GM23248 (cell line): ENCODE measurements around the gene IL10. TPM values are rescaled to one million over a fixed set of nuclear protein-coding genes. Genes with fewer than 3 reads are reported as not detected.

Experiments
- DNase-seq: peaks from one replicate; pipeline ENCODE4 v3.0.0-alpha.2; 2015
- H2AFZ ChIP-seq: fragments of 200-600 bp; sonication (generic); 2 replicates; pipeline ENCODE4 v1.6.1; 2016; ENCODE audit warnings: antibody characterized with exemption
- H3F3A ChIP-seq: fragments of 200-600 bp; sonication (generic); 2 replicates; pipeline ENCODE4 v1.6.1; 2016; ENCODE audit warnings: mild to moderate bottlenecking, antibody characterized with exemption, mixed run types; ENCODE audit not compliant: insufficient read depth
- H3K27ac ChIP-seq: fragments of 200-600 bp; sonication (generic); 2 replicates; pipeline ENCODE4 v1.5.1; 2016; ENCODE audit warnings: mild to moderate bottlenecking
- H3K27me3 ChIP-seq: fragments of 200-600 bp; sonication (generic); replicated peaks from 2 replicates; pipeline ENCODE4 v1.6.1; 2016; ENCODE audit warnings: mild to moderate bottlenecking; ENCODE audit not compliant: insufficient read depth
- H3K36me3 ChIP-seq: fragments of 200-600 bp; sonication (generic); 2 replicates; pipeline ENCODE4 v1.6.1; 2016; ENCODE audit warnings: low read depth, mild to moderate bottlenecking
- H3K4me1 ChIP-seq: fragments of 200-600 bp; sonication (generic); 2 replicates; pipeline ENCODE4 v1.6.1; 2016; ENCODE audit warnings: mild to moderate bottlenecking; ENCODE audit not compliant: insufficient read depth
- H3K4me2 ChIP-seq: fragments of 200-600 bp; sonication (generic); one replicate; pipeline ENCODE4 v1.6.1; 2016; ENCODE audit warnings: mild to moderate bottlenecking; ENCODE audit not compliant: unreplicated experiment
- H3K4me3 ChIP-seq: fragments of 200-600 bp; sonication (generic); 2 replicates; pipeline ENCODE4 v1.5.1; 2016; ENCODE audit warnings: mild to moderate bottlenecking
- H3K79me2 ChIP-seq: fragments of 200-600 bp; sonication (generic); 2 replicates; pipeline ENCODE4 v1.6.1; 2016; ENCODE audit warnings: mild to moderate bottlenecking; ENCODE audit not compliant: insufficient read depth
- H3K9ac ChIP-seq: fragments of 200-600 bp; sonication (generic); 2 replicates; pipeline ENCODE4 v1.6.1; 2016; ENCODE audit warnings: mild to moderate bottlenecking
- H3K9me2 ChIP-seq: fragments of 200-600 bp; sonication (generic); 2 replicates; pipeline ENCODE4 v1.6.1; 2016; ENCODE audit warnings: mixed run types, mild to moderate bottlenecking, moderate library complexity; ENCODE audit not compliant: insufficient read depth
- H3K9me3 ChIP-seq: fragments of 200-600 bp; sonication (generic); one replicate; pipeline ENCODE4 v1.6.1; 2017; ENCODE audit warnings: low read depth
- H4K20me1 ChIP-seq: fragments of 200-600 bp; sonication (generic); 2 replicates; pipeline ENCODE4 v1.6.0; 2016; ENCODE audit not compliant: insufficient read depth
- EZH2 ChIP-seq: fragments of 200-600 bp; sonication (generic); IDR thresholded peaks from 2 replicates; pipeline ENCODE4 v1.6.1; 2018; ENCODE audit warnings: antibody characterized with exemption, mild to moderate bottlenecking; ENCODE audit not compliant: insufficient read depth, poor library complexity, severe bottlenecking
- EZH2phosphoT487 ChIP-seq: fragments of 200-600 bp; sonication (generic); IDR thresholded peaks from 2 replicates; pipeline ENCODE4 v1.6.1; 2018; ENCODE audit warnings: antibody characterized with exemption, moderate library complexity, mild to moderate bottlenecking, low read depth; ENCODE audit not compliant: insufficient read depth
- WGBS, 2 experiments: methylation state at CpG; one replicate each; pipeline ENCODE4 v1.1.6; 2015 to 2017; ENCODE audit warnings: low lambda C conversion rate in 2 of 2, low coverage in 1 of 2; ENCODE audit errors: missing lambda C conversion rate in 2 of 2; 5-methylcytosine and 5-hydroxymethylcytosine counted together
- in situ Hi-C: fragments of 300-500 bp; cut with MboI; formaldehyde crosslinking; loops from 2 replicates; pipeline ENCODE4 v1.15.0; 2020
- polyA plus RNA-seq: library from polyadenylated mRNA; unstranded; fragments of >200 nt; fragmentation: Nextera tagmentation; extraction: Ambion mirVana; gene quantifications from 2 replicates; pipeline ENCODE4 v1.2.1, GENCODE V29; 2016
- total RNA-seq: library from RNA; depleted of rRNA; stranded (reverse); fragments of >200 nt; shearing (Covaris generic); gene quantifications from 2 replicates; pipeline ENCODE4 v1.2.3, GENCODE V29; 2014

The IL10 gene
- total and polyA plus RNA-seq, 2 experiments from 2014 or later: not detected

- Histone ChIP-seq H4K20me1 (no peaks in the 10 kb centered on the region), H3K27me3 (no peaks in the 10 kb centered on the region), H3K4me1 (peaks cover 12% of the 10 kb centered on the region), H3K9ac (no peak overlapping the region), H3K4me2 (no peak overlapping the region), H3K9me2 (no peaks in the 10 kb centered on the region), H3F3A (peaks cover 16% of the 10 kb centered on the region; the same call in 1 of the 2 replicates), H3K36me3 (no peaks in the 10 kb centered on the region), H3K9me3 (no peaks in the 10 kb centered on the region), H2AFZ (no peak overlapping the region), H3K4me3 (no peak overlapping the region), H3K27ac (no peak overlapping the region), H3K79me2 (no peaks in the 10 kb centered on the region)
- WGBS, 2 experiments: 64 to 67% methylated on average over 7 of the region's 7 CpGs
- no peak for DNase-seq
- in situ Hi-C loops: no loop called here
- TF ChIP-seq EZH2 (no peak), EZH2phosphoT487 (no peak)
Observed at GRCh38 chr1:206793620-206794019, 21.3 kb upstream of the IL10 start.

GRCh38 chr1:206792939-206793607 is 20.8 kb upstream of the IL10 start:
- Histone ChIP-seq H3K9ac (no peak overlapping the region), H3K27me3 (no peaks in the 10 kb centered on the region), H3K4me2 (no peak overlapping the region), H4K20me1 (no peaks in the 10 kb centered on the region), H3K79me2 (no peaks in the 10 kb centered on the region), H3K9me3 (no peaks in the 10 kb centered on the region), H3F3A (peaks cover 16% of the 10 kb centered on the region; the same call in 1 of the 2 replicates), H2AFZ (no peak overlapping the region), H3K27ac (no peak overlapping the region), H3K4me3 (no peak overlapping the region), H3K36me3 (no peaks in the 10 kb centered on the region), H3K4me1 (peaks cover 12% of the 10 kb centered on the region), H3K9me2 (no peaks in the 10 kb centered on the region)
- DNase-seq: no peak
- 83 to 89% methylated on average over 15 to 16 of the region's 16 CpGs for WGBS, 2 experiments
- TF ChIP-seq EZH2 (no peak), EZH2phosphoT487 (no peak)
- in situ Hi-C loops: no loop called here

DNA sequence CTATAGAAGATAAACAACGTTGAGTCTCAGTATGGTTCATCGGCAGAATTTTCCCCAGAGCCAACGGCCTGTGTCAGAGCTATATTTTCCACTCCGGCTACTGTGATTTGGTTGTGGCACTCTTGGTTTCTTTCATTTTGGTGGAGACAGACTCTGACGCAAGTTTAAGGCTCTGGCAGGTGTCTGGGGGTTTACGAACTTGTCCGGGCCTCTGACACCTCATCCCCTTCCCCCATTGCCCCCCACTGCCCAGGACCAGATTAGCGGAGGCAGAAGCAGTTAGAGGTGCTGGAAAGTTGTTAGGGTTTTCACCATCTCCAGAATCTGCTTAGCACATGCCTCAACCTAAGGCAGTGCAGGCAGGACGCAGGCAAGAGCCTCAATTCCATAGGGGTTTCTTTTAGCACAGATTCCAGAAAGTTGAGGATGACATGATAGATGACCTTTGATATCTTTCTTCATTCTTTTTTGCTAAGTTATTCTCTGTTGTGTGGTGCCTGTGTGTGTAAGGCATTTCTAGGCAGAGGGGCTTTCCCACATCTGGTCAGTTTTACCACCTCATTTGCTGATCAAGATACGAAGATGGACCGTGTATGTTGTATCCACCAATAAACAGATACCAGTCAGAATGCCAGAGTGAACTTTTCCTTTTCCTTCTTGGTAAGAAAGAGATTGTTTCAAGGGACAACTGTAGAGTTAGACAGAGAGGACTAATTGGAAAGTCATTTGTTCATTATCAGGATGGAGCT is 18.4 kb upstream of the IL10 start:
- Histone ChIP-seq H3F3A (peaks cover 16% of the 10 kb centered on the region; the same call in 1 of the 2 replicates), H3K9me3 (no peaks in the 10 kb centered on the region), H3K27ac (peak overlapping the region; percentile 66; the same call in 1 of the 2 replicates), H3K27me3 (no peaks in the 10 kb centered on the region), H3K9me2 (no peaks in the 10 kb centered on the region), H3K79me2 (no peaks in the 10 kb centered on the region), H3K4me2 (no peak overlapping the region), H3K9ac (no peak overlapping the region), H2AFZ (peak overlapping the region; percentile 65; the same call in 1 of the 2 replicates), H3K4me3 (no peak overlapping the region), H4K20me1 (no peaks in the 10 kb centered on the region), H3K4me1 (peaks cover 12% of the 10 kb centered on the region), H3K36me3 (no peaks in the 10 kb centered on the region)
- 89 to 91% methylated on average over 11 of the region's 11 CpGs for WGBS, 2 experiments
- TF ChIP-seq EZH2phosphoT487 (no peak), EZH2 (no peak)
- no peak for DNase-seq
- in situ Hi-C loops: no loop called here

DNA sequence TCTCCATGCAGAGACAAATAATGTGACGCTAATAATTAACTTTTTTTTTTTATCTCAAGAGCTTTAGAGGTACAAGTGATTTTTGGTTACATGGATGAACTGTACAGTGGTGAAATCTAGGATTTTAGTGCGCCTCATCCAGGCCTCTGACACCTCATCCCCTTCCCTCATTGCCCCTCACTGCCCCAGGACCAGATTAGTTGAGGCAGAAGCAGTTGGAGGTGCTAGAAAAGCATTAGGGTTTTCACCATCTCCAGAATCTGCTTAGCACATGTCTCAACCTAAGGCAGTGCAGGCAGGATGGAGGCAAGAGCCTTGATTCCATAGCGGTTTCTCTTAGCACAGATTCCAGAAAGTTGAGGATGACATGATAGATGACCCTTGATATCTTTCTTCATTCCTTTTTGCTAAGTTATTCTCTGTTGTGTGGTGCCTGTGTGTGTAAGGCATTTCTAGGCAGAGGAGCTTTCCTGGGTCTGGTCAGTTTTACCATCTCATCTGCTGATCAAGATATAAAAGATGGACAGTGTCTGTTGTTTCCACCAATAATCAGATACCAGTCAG is 16.3 kb upstream of the IL10 start:
- no peak overlapping the region for H3K4me3 ChIP-seq
- H2AFZ ChIP-seq: no peak overlapping the region
- H3K79me2 ChIP-seq: no peaks in the 10 kb centered on the region
- no peaks in the 10 kb centered on the region for H3K9me3 ChIP-seq
- peaks cover 12% of the 10 kb centered on the region for H3K4me1 ChIP-seq
- in situ Hi-C loops: no loop called here
- 65 to 69% methylated on average over 3 of the region's 3 CpGs for WGBS, 2 experiments
- H3K27ac ChIP-seq: no peak overlapping the region
- H3K36me3 ChIP-seq: no peaks in the 10 kb centered on the region
- no peak overlapping the region for H3K9ac ChIP-seq
- DNase-seq: no peak
- no peak for TF ChIP-seq EZH2
- no peak for TF ChIP-seq EZH2phosphoT487
- H3K9me2 ChIP-seq: no peaks in the 10 kb centered on the region
- H3F3A ChIP-seq: peaks cover 16% of the 10 kb centered on the region; the same call in 1 of the 2 replicates
- H4K20me1 ChIP-seq: no peaks in the 10 kb centered on the region
- H3K27me3 ChIP-seq: no peaks in the 10 kb centered on the region
- no peak overlapping the region for H3K4me2 ChIP-seq
